ENCODE data around the gene PRR36.
A peak's percentile ranks its signal among the peaks of the same experiment; 100 is the strongest.

PRR36 gene

DNA sequence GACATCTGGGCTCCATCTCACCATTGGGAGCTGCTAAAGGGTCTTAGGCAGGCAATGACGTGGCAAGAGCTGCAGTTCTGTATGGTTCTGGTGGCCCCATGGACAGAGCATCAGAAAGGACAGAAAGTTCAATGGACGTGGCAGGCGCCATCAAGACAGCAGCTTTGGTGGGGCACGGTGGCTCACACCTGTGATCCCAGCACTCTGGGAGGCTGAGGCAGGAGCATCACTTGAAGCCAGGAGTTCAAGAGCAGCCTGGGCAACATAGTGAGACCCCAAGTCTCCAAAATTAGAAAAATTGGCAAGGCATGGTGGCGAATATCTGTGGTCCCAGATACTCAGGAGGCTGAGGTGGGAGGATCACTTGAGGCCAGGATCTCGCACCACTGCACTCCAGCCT lies 34.7 kb downstream of the PRR36 start:
- DNase-seq (ENCODE audit: low read depth) = no peak

DNA sequence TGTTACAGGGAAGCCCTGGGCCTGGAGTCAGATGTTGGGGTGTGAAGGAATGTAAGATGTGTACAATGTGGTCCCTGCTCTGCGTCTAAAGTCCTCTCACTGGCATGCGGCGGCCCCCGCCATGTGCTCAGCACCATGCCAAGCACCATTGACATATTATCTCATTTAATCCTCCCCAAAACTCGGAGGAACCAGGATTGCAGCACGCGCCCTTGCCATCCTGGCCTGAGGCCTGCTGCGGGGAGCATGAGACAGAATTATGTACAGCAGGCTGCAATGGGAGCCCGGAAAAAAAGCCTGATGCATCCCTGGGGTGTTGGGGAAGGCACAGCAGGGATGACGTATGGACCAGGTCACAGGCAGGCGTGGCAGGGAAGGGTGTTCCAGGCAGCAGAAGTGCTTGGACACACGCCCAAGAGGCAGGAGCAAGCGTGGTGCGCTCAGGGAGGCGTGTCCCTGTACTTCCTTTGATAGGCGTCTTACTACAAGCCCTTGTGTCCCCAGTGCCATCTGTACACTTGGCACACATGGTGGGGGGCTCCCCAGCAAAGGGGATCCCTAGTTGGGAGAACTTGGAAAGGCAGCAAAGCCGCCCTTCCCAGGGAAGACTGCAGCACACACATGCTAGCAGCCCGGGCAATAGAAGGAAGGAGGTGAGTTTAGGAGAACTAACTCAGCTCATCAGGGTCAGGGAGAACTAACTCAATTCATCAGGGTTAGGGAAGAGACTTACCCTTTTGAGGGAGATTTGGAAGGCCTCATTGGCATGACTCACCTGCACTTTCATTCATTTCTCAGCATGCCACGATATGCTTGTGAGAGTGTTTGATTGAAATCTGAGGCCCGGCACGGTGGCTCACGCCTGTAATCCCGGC lies 40.7 kb downstream of the PRR36 start:
- H3K4me3 ChIP-seq (ENCODE audit: low read depth, low read length) = no peak overlapping the region
- peak; percentile 35 for DNase-seq (ENCODE audit: low read depth)
- TF ChIP-seq, protein P1, sequence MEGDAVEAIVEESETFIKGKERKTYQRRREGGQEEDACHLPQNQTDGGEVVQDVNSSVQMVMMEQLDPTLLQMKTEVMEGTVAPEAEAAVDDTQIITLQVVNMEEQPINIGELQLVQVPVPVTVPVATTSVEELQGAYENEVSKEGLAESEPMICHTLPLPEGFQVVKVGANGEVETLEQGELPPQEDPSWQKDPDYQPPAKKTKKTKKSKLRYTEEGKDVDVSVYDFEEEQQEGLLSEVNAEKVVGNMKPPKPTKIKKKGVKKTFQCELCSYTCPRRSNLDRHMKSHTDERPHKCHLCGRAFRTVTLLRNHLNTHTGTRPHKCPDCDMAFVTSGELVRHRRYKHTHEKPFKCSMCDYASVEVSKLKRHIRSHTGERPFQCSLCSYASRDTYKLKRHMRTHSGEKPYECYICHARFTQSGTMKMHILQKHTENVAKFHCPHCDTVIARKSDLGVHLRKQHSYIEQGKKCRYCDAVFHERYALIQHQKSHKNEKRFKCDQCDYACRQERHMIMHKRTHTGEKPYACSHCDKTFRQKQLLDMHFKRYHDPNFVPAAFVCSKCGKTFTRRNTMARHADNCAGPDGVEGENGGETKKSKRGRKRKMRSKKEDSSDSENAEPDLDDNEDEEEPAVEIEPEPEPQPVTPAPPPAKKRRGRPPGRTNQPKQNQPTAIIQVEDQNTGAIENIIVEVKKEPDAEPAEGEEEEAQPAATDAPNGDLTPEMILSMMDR (conservative IDR thresholded peaks at IDR 0.05; ENCODE audit: low read depth, low read length) = no peak

More for the DNA sequence above, 34.7 kb downstream of the PRR36 start:
- no peak overlapping the region for H3K4me3 ChIP-seq (ENCODE audit: low read depth, low read length)
- TF ChIP-seq, protein P1 (conservative IDR thresholded peaks at IDR 0.05; ENCODE audit: low read depth, low read length) = no peak

DNA sequence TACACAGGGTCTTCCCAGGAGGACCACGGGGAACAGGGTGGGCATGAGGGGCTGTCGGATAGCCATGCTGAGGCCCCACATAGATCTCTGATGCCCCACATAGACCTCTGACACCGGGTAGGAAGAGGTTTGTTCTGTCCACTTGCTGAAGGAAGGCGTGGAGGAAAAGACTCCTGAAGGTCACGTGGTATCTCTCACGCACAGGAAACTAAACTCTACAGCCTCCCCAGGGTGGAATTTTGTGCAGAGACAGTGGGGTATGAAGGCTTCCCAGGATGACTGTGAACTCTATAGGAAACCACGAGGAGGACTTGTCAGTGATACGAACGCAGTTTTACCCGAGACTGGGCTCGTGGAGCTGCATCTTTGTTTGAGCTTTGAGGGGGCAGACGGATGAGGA lies 41.4 kb downstream of the PRR36 start:
- TF ChIP-seq, protein P1 (conservative IDR thresholded peaks at IDR 0.05; ENCODE audit: low read depth, low read length) = no peak
- DNase-seq (ENCODE audit: low read depth) = no peak
- no peak overlapping the region for H3K4me3 ChIP-seq (ENCODE audit: low read depth, low read length)

DNA sequence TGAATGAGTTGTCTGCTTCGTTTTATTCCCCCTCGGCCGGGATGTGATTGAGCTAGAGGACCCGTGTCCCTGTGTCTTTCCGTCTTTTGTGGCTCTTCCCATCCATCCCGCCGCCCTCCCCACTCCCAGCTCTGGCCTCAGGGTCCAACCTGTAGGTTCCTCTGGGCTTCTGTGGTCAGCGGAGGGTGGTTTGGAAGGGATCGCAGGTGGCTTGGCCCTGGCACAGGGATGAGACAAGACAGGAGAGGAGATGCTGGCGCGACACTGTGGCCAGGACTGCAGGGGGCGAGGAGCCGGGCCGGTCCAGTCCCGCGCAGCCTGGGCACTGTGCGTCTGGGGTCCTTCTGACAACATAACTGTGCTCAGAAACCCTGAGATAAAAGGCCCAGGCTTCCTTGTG lies 42.2 kb downstream of the PRR36 start:
- no peak for DNase-seq (ENCODE audit: low read depth)
- no peak overlapping the region for H3K4me3 ChIP-seq (ENCODE audit: low read depth, low read length)
- TF ChIP-seq, protein P1 (conservative IDR thresholded peaks at IDR 0.05; ENCODE audit: low read depth, low read length) = no peak

DNA sequence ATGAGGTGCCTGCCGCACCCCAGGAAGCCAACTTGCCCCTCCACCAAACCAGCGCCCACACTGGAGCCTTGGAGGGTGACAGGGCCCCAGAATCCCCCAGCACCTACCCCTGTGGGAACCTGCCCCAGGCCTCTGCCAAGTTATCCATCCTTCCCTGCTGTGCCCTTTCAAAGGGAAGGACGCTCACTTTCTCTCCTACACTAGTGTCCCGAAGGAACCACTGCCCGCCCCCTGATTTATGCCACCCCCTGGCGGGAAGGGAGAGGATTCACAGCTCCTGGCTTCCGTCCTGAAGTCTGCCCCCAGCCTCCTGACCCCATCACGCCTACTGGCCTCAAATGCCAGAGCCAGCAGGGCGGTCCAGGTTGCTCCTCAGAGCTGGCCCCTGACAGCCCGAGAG lies 42.7 kb downstream of the PRR36 start:
- no peak overlapping the region for H3K4me3 ChIP-seq (ENCODE audit: low read depth, low read length)
- TF ChIP-seq, protein P1 (conservative IDR thresholded peaks at IDR 0.05; ENCODE audit: low read depth, low read length) = peak; percentile 60
- peak; percentile 58 for DNase-seq (ENCODE audit: low read depth)

DNA sequence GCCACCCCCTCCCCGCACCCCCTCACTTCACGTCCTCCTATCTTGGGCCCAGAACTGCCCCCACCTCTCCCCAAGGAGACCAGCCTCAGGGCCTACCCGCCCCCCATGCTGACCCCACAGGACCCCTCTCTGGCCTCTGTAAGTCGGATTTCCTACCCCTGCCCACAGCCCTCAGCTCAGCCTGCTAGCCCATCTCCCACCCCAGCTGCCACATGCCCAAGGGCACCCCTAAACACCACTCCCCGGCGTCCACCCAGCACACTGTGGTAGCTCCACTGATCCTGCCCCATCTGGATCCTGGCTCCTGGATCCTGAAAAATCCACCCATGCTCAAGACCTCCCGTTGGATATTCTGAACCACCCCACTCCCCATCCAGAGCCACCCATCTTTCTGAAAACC lies 43.4 kb downstream of the PRR36 start:
- no peak for DNase-seq (ENCODE audit: low read depth)
- H3K4me3 ChIP-seq (ENCODE audit: low read depth, low read length) = peak overlapping the region; percentile 73
- TF ChIP-seq, protein P1 (conservative IDR thresholded peaks at IDR 0.05; ENCODE audit: low read depth, low read length) = no peak

DNA sequence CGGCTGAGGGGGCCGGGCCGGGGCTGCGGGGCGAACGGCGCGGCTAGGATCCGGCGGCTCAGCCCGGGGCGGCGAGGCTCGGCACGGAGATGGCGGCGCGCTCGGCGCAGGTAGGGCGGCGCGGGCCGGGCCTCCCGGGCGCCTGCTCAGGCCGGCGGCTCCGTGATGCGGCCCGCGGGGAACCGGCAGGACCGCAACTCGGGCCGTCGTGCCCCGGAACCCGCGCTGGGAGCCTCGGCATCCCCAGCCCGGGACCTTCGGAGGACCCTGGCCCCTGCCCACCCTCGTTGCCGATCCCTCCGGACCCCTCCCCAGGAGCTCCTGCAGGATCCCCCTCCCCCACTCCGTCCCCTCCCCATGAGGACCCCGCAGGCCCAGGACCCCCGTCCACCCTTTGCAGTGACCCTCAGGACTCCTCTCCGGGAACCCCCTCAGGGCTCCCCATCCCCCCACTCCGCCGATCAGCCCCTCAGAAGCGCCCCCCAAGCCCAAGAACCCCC lies 43.9 kb downstream of the PRR36 start:
- DNase-seq (ENCODE audit: low read depth) = no peak
- TF ChIP-seq, protein P1 (conservative IDR thresholded peaks at IDR 0.05; ENCODE audit: low read depth, low read length) = no peak
- peak overlapping the region; percentile 73 for H3K4me3 ChIP-seq (ENCODE audit: low read depth, low read length)

All from choroid plexus epithelial cell (primary cell).